Smooth muscle cell (in vitro differentiated cells): ENCODE results near the gene L1CAM. TPM values are rescaled to one million over a fixed set of nuclear protein-coding genes. Genes with fewer than 3 reads are reported as not detected.

ENCODE experiments used
- DNase-seq: peaks from one replicate; lab custom pipeline; 2025; ENCODE audit not compliant: unreplicated experiment; lab: John Stamatoyannopoulos, UW
- H2AFZ ChIP-seq: fragments of 200-600 bp; sonication (generic); 2 replicates; pipeline ENCODE4 v1.6.0; 2016; ENCODE audit warnings: antibody characterized with exemption, low read depth, mild to moderate bottlenecking
- H3F3A ChIP-seq: fragments of 200-600 bp; sonication (generic); 2 replicates; pipeline ENCODE4 v1.6.0; 2017; ENCODE audit warnings: antibody characterized with exemption, low read depth
- H3K27ac ChIP-seq: fragments of 200-600 bp; sonication (generic); 2 replicates; pipeline ENCODE4 v1.5.1; 2016; ENCODE audit warnings: low read depth, mild to moderate bottlenecking
- H3K27me3 ChIP-seq: fragments of 200-600 bp; sonication (generic); 2 replicates; pipeline ENCODE4 v1.6.1; 2016; ENCODE audit warnings: low read depth, mild to moderate bottlenecking
- H3K36me3 ChIP-seq: fragments of 200-600 bp; sonication (generic); 2 replicates; pipeline ENCODE4 v1.5.1; 2016; ENCODE audit warnings: low read depth
- H3K4me1 ChIP-seq: fragments of 200-600 bp; sonication (generic); 2 replicates; pipeline ENCODE4 v1.5.1; 2016; ENCODE audit warnings: low read depth
- H3K4me2 ChIP-seq: fragments of 200-600 bp; sonication (generic); 2 replicates; pipeline ENCODE4 v1.6.0; 2016; ENCODE audit warnings: mild to moderate bottlenecking
- H3K4me3 ChIP-seq: fragments of 200-600 bp; sonication (generic); 2 replicates; pipeline ENCODE4 v1.5.1; 2016; ENCODE audit warnings: mild to moderate bottlenecking
- H3K79me2 ChIP-seq: fragments of 200-600 bp; sonication (generic); 2 replicates; pipeline ENCODE4 v1.6.0; 2016; ENCODE audit warnings: low read depth, mild to moderate bottlenecking
- H3K9ac ChIP-seq: fragments of 200-600 bp; sonication (generic); 2 replicates; pipeline ENCODE4 v1.6.0; 2016; ENCODE audit warnings: low read depth
- H3K9me3 ChIP-seq: fragments of 200-600 bp; sonication (generic); replicated peaks from 2 replicates; pipeline ENCODE4 v1.5.1; 2016; ENCODE audit warnings: low read depth
- H4K20me1 ChIP-seq: fragments of 200-600 bp; sonication (generic); 2 replicates; pipeline ENCODE4 v1.6.0; 2016; ENCODE audit warnings: low read depth
- WGBS: methylation state at CpG from one replicate; pipeline ENCODE4 v1.1.7; 2016; ENCODE audit warnings: low lambda C conversion rate; 5-methylcytosine and 5-hydroxymethylcytosine counted together
- polyA plus RNA-seq: library from polyadenylated mRNA; unstranded; fragments of >200 nt; fragmentation: Nextera tagmentation; extraction: Ambion mirVana; gene quantifications from 2 replicates; pipeline ENCODE4 v1.2.1, GENCODE V29; 2016
- total RNA-seq: library from RNA; depleted of rRNA; stranded (reverse); fragments of >200 nt; gene quantifications from 2 replicates; pipeline ENCODE4 v1.2.3, GENCODE V29; 2014
- TF ChIP-seq, protein P1 (sequence below): fragments of 200-600 bp; sonication (generic); IDR thresholded peaks from 2 replicates; pipeline ENCODE4 v1.5.1; 2017; ENCODE audit warnings: borderline replicate concordance, mild to moderate bottlenecking, antibody characterized with exemption; ENCODE audit not compliant: insufficient read depth, poor library complexity, severe bottlenecking

Gene L1CAM
- total and polyA plus RNA-seq, 2 experiments from 2014 or later, result 27.2 to 68.7 TPM

GRCh38 chrX:153862369-153863250 lies 23.4 kb downstream of the L1CAM start:
- Histone ChIP-seq H3K4me1 (no peaks in the 10 kb centered on the region), H3F3A (no peaks in the 10 kb centered on the region), H3K27me3 (no peaks in the 10 kb centered on the region), H3K36me3 (no peaks in the 10 kb centered on the region), H2AFZ (no peak overlapping the region), H3K4me3 (no peak overlapping the region), H3K4me2 (no peak overlapping the region), H3K9ac (no peak overlapping the region), H3K27ac (no peak overlapping the region), H4K20me1 (no peaks in the 10 kb centered on the region), H3K79me2 (no peaks in the 10 kb centered on the region), H3K9me3 (no peaks in the 10 kb centered on the region)
- WGBS, result 90% methylated on average over 22 of the region's 22 CpGs
- TF ChIP-seq, protein P1, sequence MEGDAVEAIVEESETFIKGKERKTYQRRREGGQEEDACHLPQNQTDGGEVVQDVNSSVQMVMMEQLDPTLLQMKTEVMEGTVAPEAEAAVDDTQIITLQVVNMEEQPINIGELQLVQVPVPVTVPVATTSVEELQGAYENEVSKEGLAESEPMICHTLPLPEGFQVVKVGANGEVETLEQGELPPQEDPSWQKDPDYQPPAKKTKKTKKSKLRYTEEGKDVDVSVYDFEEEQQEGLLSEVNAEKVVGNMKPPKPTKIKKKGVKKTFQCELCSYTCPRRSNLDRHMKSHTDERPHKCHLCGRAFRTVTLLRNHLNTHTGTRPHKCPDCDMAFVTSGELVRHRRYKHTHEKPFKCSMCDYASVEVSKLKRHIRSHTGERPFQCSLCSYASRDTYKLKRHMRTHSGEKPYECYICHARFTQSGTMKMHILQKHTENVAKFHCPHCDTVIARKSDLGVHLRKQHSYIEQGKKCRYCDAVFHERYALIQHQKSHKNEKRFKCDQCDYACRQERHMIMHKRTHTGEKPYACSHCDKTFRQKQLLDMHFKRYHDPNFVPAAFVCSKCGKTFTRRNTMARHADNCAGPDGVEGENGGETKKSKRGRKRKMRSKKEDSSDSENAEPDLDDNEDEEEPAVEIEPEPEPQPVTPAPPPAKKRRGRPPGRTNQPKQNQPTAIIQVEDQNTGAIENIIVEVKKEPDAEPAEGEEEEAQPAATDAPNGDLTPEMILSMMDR, result no peak
- no peak for DNase-seq

DNA sequence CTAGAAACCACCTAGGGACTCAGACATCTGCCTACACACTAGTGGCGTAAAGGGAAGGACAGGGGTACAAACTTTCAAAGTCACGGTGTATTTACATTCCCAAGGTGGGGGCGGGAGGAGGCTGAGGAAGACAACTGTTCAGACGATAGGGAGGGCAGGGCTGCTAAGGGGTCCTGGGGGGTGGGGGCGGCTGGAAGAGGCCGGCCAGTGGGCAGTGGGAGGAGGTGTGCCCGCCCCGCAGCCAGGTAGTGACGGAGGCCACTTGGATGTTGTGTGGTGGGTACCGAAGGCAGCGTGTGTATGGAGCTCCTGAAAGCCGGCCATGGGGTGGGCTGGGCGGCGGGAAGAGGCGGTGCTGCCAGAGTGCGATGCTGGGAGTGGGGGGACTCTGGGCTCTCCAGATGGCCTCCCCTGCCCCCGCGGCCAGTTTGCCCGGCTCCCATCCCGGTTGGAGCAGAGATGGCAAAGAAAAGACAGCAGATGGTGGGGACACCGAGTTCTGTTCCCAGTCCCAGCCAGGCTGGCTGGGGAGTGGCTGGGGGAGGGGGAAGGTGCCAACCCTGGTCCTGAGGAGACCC lies 24.2 kb downstream of the L1CAM start:
- Histone ChIP-seq H3K9me3 (no peaks in the 10 kb centered on the region), H3K27me3 (no peaks in the 10 kb centered on the region), H3K4me1 (no peaks in the 10 kb centered on the region), H3F3A (no peaks in the 10 kb centered on the region), H4K20me1 (no peaks in the 10 kb centered on the region), H3K4me3 (no peak overlapping the region), H3K79me2 (no peaks in the 10 kb centered on the region), H3K4me2 (no peak overlapping the region), H3K9ac (no peak overlapping the region), H3K36me3 (no peaks in the 10 kb centered on the region), H3K27ac (no peak overlapping the region), H2AFZ (no peak overlapping the region)
- TF ChIP-seq, protein P1, result no peak
- no peak for DNase-seq
- 97% methylated on average over 14 of the region's 21 CpGs for WGBS

GRCh38 chrX:153861151-153861550 lies 24.8 kb downstream of the L1CAM start:
- Histone ChIP-seq H3K36me3 (no peaks in the 10 kb centered on the region), H3K9me3 (no peaks in the 10 kb centered on the region), H3F3A (no peaks in the 10 kb centered on the region), H3K9ac (no peak overlapping the region), H4K20me1 (no peaks in the 10 kb centered on the region), H3K79me2 (no peaks in the 10 kb centered on the region), H3K4me2 (no peak overlapping the region), H3K27ac (no peak overlapping the region), H3K27me3 (no peaks in the 10 kb centered on the region), H2AFZ (no peak overlapping the region), H3K4me3 (no peak overlapping the region), H3K4me1 (no peaks in the 10 kb centered on the region)
- no peak for DNase-seq
- TF ChIP-seq, protein P1, result no peak
- 87% methylated on average over 10 of the region's 10 CpGs for WGBS
